ENCODE results near the gene SLF2.

Gene SLF2

DNA sequence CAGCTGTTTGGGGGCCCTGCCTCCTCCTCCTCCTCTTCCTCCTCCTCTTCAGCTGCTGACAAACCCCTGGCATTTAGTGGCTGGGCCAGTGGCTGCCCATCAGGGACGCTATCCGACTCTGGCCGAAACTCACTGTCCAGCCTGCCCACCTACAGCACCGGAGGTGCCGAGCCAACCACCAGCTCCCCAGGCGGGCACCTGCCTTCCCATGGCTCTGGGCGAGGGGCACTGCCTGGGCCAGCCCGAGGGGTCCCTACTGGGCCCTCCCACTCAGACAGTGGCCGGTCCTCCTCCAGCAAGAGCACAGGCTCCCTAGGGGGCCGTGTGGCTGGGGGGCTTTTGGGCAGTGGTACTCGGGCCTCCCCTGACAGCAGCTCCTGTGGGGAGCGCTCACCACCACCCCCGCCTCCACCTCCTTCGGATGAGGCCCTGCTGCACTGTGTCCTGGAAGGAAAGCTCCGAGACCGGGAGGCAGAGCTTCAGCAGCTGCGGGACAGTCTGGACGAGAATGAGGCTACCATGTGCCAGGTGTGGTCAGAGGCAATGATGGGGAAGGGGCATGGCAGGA is 91.0 kb downstream of the SLF2 start:
- Histone ChIP-seq H3K36me3 (ENCODE audit: control insufficient read depth, insufficient read depth, low read length, severe bottlenecking) (peaks cover 53% of the 10 kb centered on the region), H3K4me3 (ENCODE audit: low read length) (peak overlapping the region; percentile 11), H3K4me1 (ENCODE audit: control insufficient read depth, insufficient read depth, low read length) (peaks cover 50% of the 10 kb centered on the region), H3K27me3 (replicated peaks; ENCODE audit: control insufficient read depth, insufficient read depth, low read length) (no peaks in the 10 kb centered on the region), H3K9me3 (ENCODE audit: control insufficient read depth, low read length) (no peaks in the 10 kb centered on the region), H3K9ac (ENCODE audit: low read length) (peak overlapping the region; percentile 90)
- DNase-seq (ENCODE audit: low read depth) = no peak

DNA sequence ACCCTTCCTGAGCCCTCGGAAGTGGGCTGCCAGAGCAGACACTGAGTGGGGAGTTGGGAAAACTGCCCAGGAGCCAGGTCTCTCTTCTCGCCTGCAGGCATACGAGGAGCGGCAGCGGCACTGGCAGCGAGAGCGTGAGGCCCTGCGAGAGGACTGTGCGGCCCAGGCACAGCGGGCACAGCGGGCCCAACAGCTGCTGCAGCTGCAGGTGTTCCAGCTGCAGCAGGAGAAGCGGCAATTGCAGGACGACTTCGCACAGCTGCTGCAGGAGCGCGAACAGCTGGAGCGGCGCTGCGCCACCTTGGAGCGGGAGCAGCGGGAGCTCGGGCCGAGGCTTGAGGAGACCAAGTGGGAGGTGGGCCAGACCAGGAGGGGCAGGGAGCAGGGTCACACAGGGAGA is 92.6 kb downstream of the SLF2 start:
- no peaks in the 10 kb centered on the region for H3K9me3 ChIP-seq (ENCODE audit: control insufficient read depth, low read length)
- peaks cover 53% of the 10 kb centered on the region for H3K36me3 ChIP-seq (ENCODE audit: control insufficient read depth, insufficient read depth, low read length, severe bottlenecking)
- H3K9ac ChIP-seq (ENCODE audit: low read length) = no peak overlapping the region
- DNase-seq (ENCODE audit: low read depth) = no peak
- no peak overlapping the region for H3K4me3 ChIP-seq (ENCODE audit: low read length)
- peaks cover 47% of the 10 kb centered on the region for H3K4me1 ChIP-seq (ENCODE audit: control insufficient read depth, insufficient read depth, low read length)
- no peaks in the 10 kb centered on the region for H3K27me3 ChIP-seq (replicated peaks; ENCODE audit: control insufficient read depth, insufficient read depth, low read length)

DNA sequence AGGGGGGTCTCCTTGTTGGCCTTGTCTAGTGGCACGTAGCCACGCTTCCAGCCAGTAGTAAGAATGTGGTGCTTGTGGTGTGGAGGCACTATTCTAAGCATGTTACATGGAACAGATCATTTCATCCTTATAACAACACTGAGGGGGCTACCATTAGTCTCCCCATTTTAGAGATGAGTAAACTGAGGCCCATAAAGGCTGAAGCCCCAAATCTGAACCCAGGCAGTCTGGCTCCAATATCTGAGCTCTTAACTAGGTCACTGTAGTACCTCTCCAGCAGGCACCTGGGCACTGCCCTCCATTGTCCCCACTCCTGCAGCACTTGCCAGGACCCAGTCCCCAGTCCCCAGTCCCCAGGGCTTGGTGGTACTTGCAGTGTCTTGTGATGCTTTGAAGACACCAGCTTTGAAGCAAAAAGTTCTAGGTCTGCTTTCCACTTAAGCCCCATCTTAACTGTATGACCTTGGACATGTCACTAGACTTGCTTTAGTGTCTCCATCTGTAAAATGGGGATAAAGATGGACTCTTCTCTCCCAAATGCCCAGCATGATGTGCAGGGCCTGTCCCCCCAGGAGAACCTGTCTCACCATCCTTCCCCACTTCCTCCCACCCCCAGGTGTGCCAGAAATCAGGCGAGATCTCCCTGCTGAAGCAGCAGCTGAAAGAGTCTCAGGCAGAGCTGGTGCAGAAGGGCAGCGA is 93.3 kb downstream of the SLF2 start:
- DNase-seq (ENCODE audit: low read depth) = no peak
- peaks cover 53% of the 10 kb centered on the region for H3K36me3 ChIP-seq (ENCODE audit: control insufficient read depth, insufficient read depth, low read length, severe bottlenecking)

DNA sequence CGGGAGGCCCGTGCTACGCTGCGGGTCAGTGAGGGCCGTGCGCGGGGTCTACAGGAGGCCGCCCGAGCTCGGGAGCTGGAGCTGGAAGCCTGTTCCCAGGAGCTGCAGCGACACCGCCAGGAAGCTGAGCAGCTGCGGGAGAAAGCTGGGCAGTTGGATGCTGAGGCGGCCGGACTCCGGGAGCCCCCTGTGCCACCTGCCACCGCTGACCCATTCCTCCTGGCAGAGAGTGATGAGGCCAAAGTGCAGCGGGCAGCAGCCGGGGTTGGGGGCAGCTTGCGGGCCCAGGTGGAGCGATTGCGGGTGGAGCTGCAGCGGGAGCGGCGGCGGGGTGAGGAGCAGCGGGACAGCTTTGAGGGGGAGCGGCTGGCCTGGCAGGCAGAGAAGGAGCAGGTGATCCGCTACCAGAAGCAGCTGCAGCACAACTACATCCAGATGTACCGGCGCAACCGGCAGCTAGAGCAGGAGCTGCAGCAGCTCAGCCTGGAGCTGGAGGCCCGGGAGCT is 93.9 kb downstream of the SLF2 start:
- Histone ChIP-seq H3K36me3 (ENCODE audit: control insufficient read depth, insufficient read depth, low read length, severe bottlenecking) (peaks cover 53% of the 10 kb centered on the region), H3K4me1 (ENCODE audit: control insufficient read depth, insufficient read depth, low read length) (peaks cover 37% of the 10 kb centered on the region), H3K9ac (ENCODE audit: low read length) (peak overlapping the region; percentile 44), H3K4me3 (ENCODE audit: low read length) (no peak overlapping the region), H3K27me3 (replicated peaks; ENCODE audit: control insufficient read depth, insufficient read depth, low read length) (no peaks in the 10 kb centered on the region), H3K9me3 (ENCODE audit: control insufficient read depth, low read length) (no peaks in the 10 kb centered on the region)
- no peak for DNase-seq (ENCODE audit: low read depth)

More for the DNA sequence above, 93.3 kb downstream of the SLF2 start:
- Histone ChIP-seq H3K4me3 (ENCODE audit: low read length) (no peak overlapping the region), H3K4me1 (ENCODE audit: control insufficient read depth, insufficient read depth, low read length) (peaks cover 44% of the 10 kb centered on the region), H3K27me3 (replicated peaks; ENCODE audit: control insufficient read depth, insufficient read depth, low read length) (no peaks in the 10 kb centered on the region), H3K9me3 (ENCODE audit: control insufficient read depth, low read length) (no peaks in the 10 kb centered on the region), H3K9ac (ENCODE audit: low read length) (no peak overlapping the region)

DNA sequence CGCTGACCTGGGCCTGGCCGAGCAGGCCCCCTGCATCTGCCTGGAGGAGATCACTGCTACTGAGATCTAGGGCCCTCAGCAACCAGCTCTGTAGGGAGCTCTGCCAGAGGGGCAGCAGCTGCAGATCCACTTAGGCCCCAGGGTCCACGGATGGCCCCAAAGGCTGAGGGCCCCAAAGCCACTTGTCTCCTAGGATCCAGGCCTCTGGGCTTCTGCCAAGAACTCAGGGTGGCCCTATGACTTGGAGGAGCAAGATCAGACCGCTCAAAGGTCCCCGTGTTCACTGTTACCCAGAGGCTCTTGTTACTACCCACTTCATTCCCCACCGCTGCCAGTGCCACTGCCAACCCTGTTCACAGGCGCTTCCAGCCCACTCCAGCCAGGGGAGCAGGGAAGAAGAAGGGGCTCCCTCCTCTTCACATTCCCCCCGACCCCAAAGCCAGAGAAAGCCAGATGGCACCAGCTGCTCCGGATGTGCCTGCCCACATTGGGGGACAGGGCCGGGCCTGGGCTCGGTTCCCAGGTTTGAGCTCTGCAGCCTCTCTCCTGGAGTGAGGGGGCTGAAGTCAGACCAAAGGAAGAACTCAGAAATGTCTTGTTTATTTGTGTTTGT is 94.4 kb downstream of the SLF2 start:
- no peak overlapping the region for H3K4me3 ChIP-seq (ENCODE audit: low read length)
- H3K27me3 ChIP-seq (replicated peaks; ENCODE audit: control insufficient read depth, insufficient read depth, low read length) = no peaks in the 10 kb centered on the region
- DNase-seq (ENCODE audit: low read depth) = peak; percentile 27
- H3K4me1 ChIP-seq (ENCODE audit: control insufficient read depth, insufficient read depth, low read length) = peaks cover 32% of the 10 kb centered on the region
- no peaks in the 10 kb centered on the region for H3K9me3 ChIP-seq (ENCODE audit: control insufficient read depth, low read length)
- H3K36me3 ChIP-seq (ENCODE audit: control insufficient read depth, insufficient read depth, low read length, severe bottlenecking) = peaks cover 53% of the 10 kb centered on the region
- peak overlapping the region; percentile 44 for H3K9ac ChIP-seq (ENCODE audit: low read length)

DNA sequence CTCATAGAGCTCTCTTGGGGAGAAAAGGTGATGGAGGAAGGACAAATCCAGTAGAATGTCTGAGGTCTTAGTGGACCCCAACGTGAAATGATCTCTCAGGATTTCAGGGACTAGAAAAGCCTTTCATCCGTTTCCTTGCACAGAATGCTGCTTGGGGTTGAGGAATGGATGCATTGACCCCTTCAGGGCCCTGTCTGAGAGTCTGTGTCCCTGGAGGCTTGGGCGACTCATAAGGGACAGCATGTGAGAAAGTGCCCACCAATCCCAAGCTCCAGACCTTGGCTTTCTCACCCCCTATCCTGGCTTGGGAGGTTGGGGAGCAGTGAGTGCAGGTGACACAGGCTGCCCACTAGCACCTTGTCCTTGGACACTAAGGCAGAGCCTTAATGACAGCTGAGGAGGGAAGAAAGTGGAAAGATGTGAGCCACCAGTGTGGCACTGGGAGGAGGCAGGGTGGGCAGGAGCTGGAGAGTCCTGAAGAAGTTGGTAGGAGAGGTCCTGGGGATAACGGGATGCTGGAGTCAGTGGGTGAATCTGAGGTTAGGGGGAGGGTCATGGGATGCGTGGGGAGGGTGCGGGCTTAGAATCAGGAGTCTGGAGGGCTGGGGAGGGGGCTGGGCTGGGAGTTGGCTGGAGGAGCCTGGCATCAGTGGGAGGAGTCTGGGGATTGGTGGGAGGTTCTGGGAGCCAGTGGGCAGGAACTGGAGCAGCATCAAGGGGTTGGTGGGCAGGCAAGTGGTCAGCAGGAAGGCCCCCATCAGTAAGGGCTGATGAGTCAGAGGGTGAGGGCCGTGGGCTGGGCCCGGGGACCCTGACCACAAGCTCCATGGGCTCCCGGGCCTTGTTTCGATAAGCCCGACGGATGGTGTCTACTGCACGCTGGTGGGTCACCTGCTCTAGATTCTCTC is 95.4 kb downstream of the SLF2 start:
- peaks cover 44% of the 10 kb centered on the region for H3K36me3 ChIP-seq (ENCODE audit: control insufficient read depth, insufficient read depth, low read length, severe bottlenecking)
- H3K9ac ChIP-seq (ENCODE audit: low read length) = peak overlapping the region; percentile 3
- H3K4me1 ChIP-seq (ENCODE audit: control insufficient read depth, insufficient read depth, low read length) = peaks cover 33% of the 10 kb centered on the region
- no peaks in the 10 kb centered on the region for H3K9me3 ChIP-seq (ENCODE audit: control insufficient read depth, low read length)
- H3K27me3 ChIP-seq (replicated peaks; ENCODE audit: control insufficient read depth, insufficient read depth, low read length) = no peaks in the 10 kb centered on the region
- no peak overlapping the region for H3K4me3 ChIP-seq (ENCODE audit: low read length)
- no peak for DNase-seq (ENCODE audit: low read depth)

DNA sequence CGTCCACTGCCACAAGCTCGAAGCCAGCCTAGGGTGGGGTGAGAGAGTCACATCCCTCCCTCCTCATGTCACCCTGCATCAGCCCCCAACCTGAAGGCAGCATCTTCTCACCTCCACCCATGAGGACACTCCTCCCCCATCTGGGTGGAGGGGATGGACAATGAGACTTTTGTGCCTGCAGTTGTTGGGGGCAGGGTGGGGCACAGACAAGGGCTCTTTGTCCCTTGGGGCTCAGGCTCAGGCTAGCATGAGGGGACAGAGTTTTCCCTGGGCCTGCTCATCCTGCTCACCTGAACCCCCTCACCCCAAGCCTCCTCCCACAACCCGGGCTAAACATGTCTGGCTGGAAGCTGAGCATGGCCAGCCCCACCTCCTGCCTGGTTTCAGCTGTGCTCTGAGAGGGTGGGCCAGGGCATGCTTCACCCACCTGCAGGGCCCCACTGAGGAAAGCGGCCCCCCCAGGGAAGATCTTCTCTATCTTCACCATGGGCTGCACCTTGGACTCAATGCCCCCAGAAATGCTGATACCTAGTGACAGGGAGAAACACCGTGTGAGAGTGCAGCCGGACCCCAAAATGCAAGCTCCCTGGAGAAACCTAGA is 96.2 kb downstream of the SLF2 start:
- DNase-seq (ENCODE audit: low read depth) = no peak
- H3K9me3 ChIP-seq (ENCODE audit: control insufficient read depth, low read length) = no peaks in the 10 kb centered on the region
- no peaks in the 10 kb centered on the region for H3K27me3 ChIP-seq (replicated peaks; ENCODE audit: control insufficient read depth, insufficient read depth, low read length)
- H3K4me1 ChIP-seq (ENCODE audit: control insufficient read depth, insufficient read depth, low read length) = peaks cover 31% of the 10 kb centered on the region
- no peak overlapping the region for H3K4me3 ChIP-seq (ENCODE audit: low read length)
- H3K36me3 ChIP-seq (ENCODE audit: control insufficient read depth, insufficient read depth, low read length, severe bottlenecking) = peaks cover 36% of the 10 kb centered on the region
- no peak overlapping the region for H3K9ac ChIP-seq (ENCODE audit: low read length)

DNA sequence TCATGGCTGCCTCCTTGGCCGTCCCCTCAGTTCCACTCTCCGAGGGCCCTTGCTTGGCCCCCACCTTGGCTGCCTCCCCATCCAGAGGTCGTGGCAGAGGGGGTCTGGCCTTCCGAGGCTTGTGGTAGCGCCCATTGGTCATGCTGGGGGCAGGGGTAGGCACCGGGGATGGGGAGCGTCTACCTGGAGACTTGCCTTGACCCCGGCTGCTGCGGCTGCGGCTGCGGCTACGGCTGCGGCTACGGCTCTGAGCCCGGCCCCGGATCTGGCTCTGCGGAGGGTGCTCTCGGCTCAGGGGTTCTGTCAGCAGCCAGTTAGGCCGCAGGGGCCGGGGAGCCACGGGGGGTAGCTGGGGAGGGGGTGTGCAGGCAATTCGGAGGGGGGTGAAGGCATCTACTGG is 97.6 kb downstream of the SLF2 start:
- DNase-seq (ENCODE audit: low read depth) = no peak
- H3K9me3 ChIP-seq (ENCODE audit: control insufficient read depth, low read length) = no peaks in the 10 kb centered on the region
- H3K27me3 ChIP-seq (replicated peaks; ENCODE audit: control insufficient read depth, insufficient read depth, low read length) = no peaks in the 10 kb centered on the region
- H3K4me3 ChIP-seq (ENCODE audit: low read length) = no peak overlapping the region
- H3K9ac ChIP-seq (ENCODE audit: low read length) = no peak overlapping the region
- H3K4me1 ChIP-seq (ENCODE audit: control insufficient read depth, insufficient read depth, low read length) = peaks cover 29% of the 10 kb centered on the region
- peaks cover 22% of the 10 kb centered on the region for H3K36me3 ChIP-seq (ENCODE audit: control insufficient read depth, insufficient read depth, low read length, severe bottlenecking)

DNA sequence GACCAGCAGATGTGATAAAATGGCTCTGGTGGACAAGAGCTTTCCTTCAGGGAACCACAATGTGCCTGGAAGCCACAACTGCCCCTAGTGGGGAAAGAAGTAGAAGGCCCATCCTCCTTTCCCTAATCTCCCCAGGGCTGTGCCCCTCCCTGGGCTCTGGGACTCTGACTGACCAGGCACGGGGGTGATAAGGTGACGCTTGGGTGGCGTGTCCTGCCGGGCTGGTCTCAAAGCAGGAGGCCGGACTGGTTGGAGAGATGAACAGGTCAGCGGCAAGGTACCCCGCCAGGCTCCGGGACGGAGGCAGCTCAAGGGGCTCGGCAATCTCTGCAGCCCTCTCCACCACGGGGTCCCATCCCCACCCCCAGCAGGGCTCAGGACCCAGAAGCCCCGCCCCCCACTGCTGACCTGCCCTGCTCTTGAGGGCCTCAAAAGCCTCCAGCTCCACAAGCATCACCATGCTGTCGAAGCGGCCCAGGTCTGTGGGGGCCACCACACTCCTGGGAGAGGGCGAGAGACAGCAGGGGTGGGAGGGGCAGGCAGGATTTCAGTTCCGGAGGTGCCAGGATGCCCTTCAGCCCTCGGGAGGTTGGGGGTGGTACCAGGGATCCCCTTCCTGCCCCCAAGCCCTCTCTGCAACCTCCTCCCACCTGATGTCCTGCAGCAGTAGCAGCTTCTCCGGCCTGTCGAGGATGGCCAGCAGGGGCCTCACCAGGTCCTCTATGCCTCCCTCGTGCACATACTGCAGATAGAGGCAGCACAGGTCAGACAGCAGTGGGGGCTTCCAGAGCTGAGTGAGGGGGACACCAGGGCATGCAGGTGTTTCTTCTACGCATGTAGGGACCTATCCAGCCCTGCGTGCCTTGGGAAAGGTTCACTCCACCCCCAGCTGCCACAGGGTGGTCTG is 99.0 kb downstream of the SLF2 start:
- no peaks in the 10 kb centered on the region for H3K9me3 ChIP-seq (ENCODE audit: control insufficient read depth, low read length)
- no peaks in the 10 kb centered on the region for H3K27me3 ChIP-seq (replicated peaks; ENCODE audit: control insufficient read depth, insufficient read depth, low read length)
- peak; percentile 47 for DNase-seq (ENCODE audit: low read depth)
- H3K36me3 ChIP-seq (ENCODE audit: control insufficient read depth, insufficient read depth, low read length, severe bottlenecking) = peaks cover 8% of the 10 kb centered on the region
- H3K4me1 ChIP-seq (ENCODE audit: control insufficient read depth, insufficient read depth, low read length) = peaks cover 29% of the 10 kb centered on the region
- no peak overlapping the region for H3K9ac ChIP-seq (ENCODE audit: low read length)
- no peak overlapping the region for H3K4me3 ChIP-seq (ENCODE audit: low read length)
